ENCODE measurements around the gene KLF14. TPM values are rescaled to one million over a fixed set of nuclear protein-coding genes. Genes with fewer than 3 reads are reported as not detected.
A peak's percentile ranks its signal among the peaks of the same experiment; 100 is the strongest.
"Not testable (repeated sequence)": the region's sequence is repeated elsewhere in the genome, so short reads cannot be mapped to it uniquely, and the experiment has no call there.

The KLF14 gene
- total RNA-seq, 3 donors from 2014 or later (not counting 1 experiment from before 2014, with no cell fraction given): not detected

- Histone ChIP-seq H3K27me3 (ENCODE audit: control insufficient read depth, insufficient read depth, low read length) (no peaks in the 10 kb centered on the region), H3K27ac (ENCODE audit: low read length) (no peak overlapping the region), H3K4me3 (ENCODE audit: low read length) (no peak overlapping the region), H3K4me1 (ENCODE audit: control insufficient read depth, insufficient read depth, low read length) (no peaks in the 10 kb centered on the region), H3K9me3 (ENCODE audit: control insufficient read depth, insufficient read depth, low read length) (no peaks in the 10 kb centered on the region), H3K36me3 (ENCODE audit: control insufficient read depth, insufficient read depth, low read length) (no peaks in the 10 kb centered on the region)
- H3K9me3 Mint-ChIP-seq: peaks cover 12 to 15% of the 10 kb centered on the region in 2 donors
- no peak overlapping the region for H3K4me3 Mint-ChIP-seq
- ATAC-seq (no peak), DNase-seq (no peak)
- no peak overlapping the region for H3K27ac Mint-ChIP-seq
- no peak for TF ChIP-seq CTCF (IDR thresholded peaks at IDR 0.05)
- H3K27me3 Mint-ChIP-seq (ENCODE audit: low read depth in 2 of 2): peaks cover 34 to 38% of the 10 kb centered on the region in 2 donors
- peaks cover 14% of the 10 kb centered on the region for H3K36me3 Mint-ChIP-seq
- no CpG with 5 or more reads among the region's 1 CpG for WGBS (ENCODE audit: insufficient coverage)
- intact Hi-C loops (cut with micrococcal nuclease): no loop called here
- H3K4me1 Mint-ChIP-seq: no peaks in the 10 kb centered on the region
These were observed 34.8 kb upstream of the KLF14 start for GRCh38 chr7:130768854-130769253.

GRCh38 chr7:130764569-130764968 lies 30.6 kb upstream of the KLF14 start:
- H3K36me3 Mint-ChIP-seq; H3K4me1 ChIP-seq (ENCODE audit: control insufficient read depth, insufficient read depth, low read length); DNase-seq; H3K4me3 Mint-ChIP-seq; intact Hi-C loops (cut with micrococcal nuclease); H3K4me3 ChIP-seq (ENCODE audit: low read length); H3K4me1 Mint-ChIP-seq; H3K27ac ChIP-seq (ENCODE audit: low read length); H3K27me3 ChIP-seq (ENCODE audit: control insufficient read depth, insufficient read depth, low read length); H3K36me3 ChIP-seq (ENCODE audit: control insufficient read depth, insufficient read depth, low read length); ATAC-seq; H3K27ac Mint-ChIP-seq; H3K9me3 ChIP-seq (ENCODE audit: control insufficient read depth, insufficient read depth, low read length): not testable (repeated sequence)
- H3K9me3 Mint-ChIP-seq: peaks cover 8 to 11% of the 10 kb centered on the region in 2 donors
- H3K27me3 Mint-ChIP-seq (ENCODE audit: low read depth in 2 of 2): peaks cover 33 to 34% of the 10 kb centered on the region in 2 donors
- 100% methylated on average over 1 of the region's 4 CpGs for WGBS (ENCODE audit: insufficient coverage)

- peak in 1 of 2 donors; percentile 75 for DNase-seq
- no peaks in the 10 kb centered on the region for H3K4me1 Mint-ChIP-seq
These were observed 24.5 kb upstream of the KLF14 start for GRCh38 chr7:130758429-130759056.

GRCh38 chr7:130756316-130756715 lies 22.3 kb upstream of the KLF14 start:
- H3K4me1 Mint-ChIP-seq: no peaks in the 10 kb centered on the region
- Histone ChIP-seq H3K9me3 (ENCODE audit: control insufficient read depth, insufficient read depth, low read length) (no peaks in the 10 kb centered on the region), H3K4me1 (ENCODE audit: control insufficient read depth, insufficient read depth, low read length) (no peaks in the 10 kb centered on the region), H3K36me3 (ENCODE audit: control insufficient read depth, insufficient read depth, low read length) (no peaks in the 10 kb centered on the region), H3K4me3 (ENCODE audit: low read length) (no peak overlapping the region), H3K27ac (ENCODE audit: low read length) (no peak overlapping the region), H3K27me3 (ENCODE audit: control insufficient read depth, insufficient read depth, low read length) (no peaks in the 10 kb centered on the region)
- no peak for TF ChIP-seq CTCF (IDR thresholded peaks at IDR 0.05)
- no peak overlapping the region for H3K27ac Mint-ChIP-seq
- DNase-seq: no peak
- no peak for ATAC-seq
- WGBS (ENCODE audit: insufficient coverage): 82% methylated on average over 1 of the region's 2 CpGs
- intact Hi-C loops (cut with micrococcal nuclease): no loop called here
- H3K27me3 Mint-ChIP-seq (ENCODE audit: low read depth in 2 of 2): peaks cover 13 to 22% of the 10 kb centered on the region in 2 donors
- H3K36me3 Mint-ChIP-seq: no peaks in the 10 kb centered on the region
- H3K9me3 Mint-ChIP-seq: no peaks in the 10 kb centered on the region
- H3K4me3 Mint-ChIP-seq: no peak overlapping the region

More at GRCh38 chr7:130758429-130759056, 24.5 kb upstream of the KLF14 start:
- Mint-ChIP-seq H3K4me3 (no peak overlapping the region), H3K27me3 (ENCODE audit: low read depth in 2 of 2) (peaks cover 12 to 22% of the 10 kb centered on the region in 2 donors), H3K27ac (no peak overlapping the region), H3K36me3 (no peaks in the 10 kb centered on the region), H3K9me3 (no peaks in the 10 kb centered on the region)
- no CpG with 5 or more reads among the region's 2 CpGs for WGBS (ENCODE audit: insufficient coverage)
- peak in 2 of 3 donors; percentile 56 to 58 for ATAC-seq
- H3K36me3 ChIP-seq (ENCODE audit: control insufficient read depth, insufficient read depth, low read length): no peaks in the 10 kb centered on the region
- H3K4me1 ChIP-seq (ENCODE audit: control insufficient read depth, insufficient read depth, low read length): no peaks in the 10 kb centered on the region
- no peak overlapping the region for H3K27ac ChIP-seq (ENCODE audit: low read length)
- no peaks in the 10 kb centered on the region for H3K27me3 ChIP-seq (ENCODE audit: control insufficient read depth, insufficient read depth, low read length)
- no peaks in the 10 kb centered on the region for H3K9me3 ChIP-seq (ENCODE audit: control insufficient read depth, insufficient read depth, low read length)
- TF ChIP-seq CTCF (IDR thresholded peaks at IDR 0.05): peak; percentile 85
- no peak overlapping the region for H3K4me3 ChIP-seq (ENCODE audit: low read length)
- intact Hi-C loops (cut with micrococcal nuclease): loop anchor here (1.0 kb wide), 3 partner anchors 516 to 695 kb away; no protein-coding TSS in a partner anchor
